ENCODE measurements around the gene CELA1.

- no peak for TF ChIP-seq CTCF (IDR thresholded peaks at IDR 0.05; ENCODE audit: insufficient read depth, low read length)
- no peak for TF ChIP-seq REST (IDR thresholded peaks at IDR 0.05; ENCODE audit: insufficient replicate concordance, low read depth)
- TF ChIP-seq SPI1 (IDR thresholded peaks at IDR 0.05; ENCODE audit: borderline replicate concordance, low read depth), result no peak
- no peak for TF ChIP-seq POLR2AphosphoS5 (IDR thresholded peaks at IDR 0.05; ENCODE audit: low read depth)
- no peak for TF ChIP-seq GABPA (IDR thresholded peaks at IDR 0.05; ENCODE audit: low read depth)
Measured at GRCh38 chr12:51329742-51330141, 16.7 kb downstream of the CELA1 start.

Measured in HL-60 (cell line).